Myocyte (in vitro differentiated cells): ENCODE results near the gene FANCC. TPM values are rescaled to one million over a fixed set of nuclear protein-coding genes. Genes with fewer than 3 reads are reported as not detected.

Experiments used
- DNase-seq: peaks from one replicate; pipeline ENCODE4 v3.0.0-alpha.2; 2012; ENCODE audit warnings: low read depth
- total RNA-seq: library from RNA; depleted of rRNA; stranded (reverse); fragments of >200 nt; gene quantifications from 2 replicates; pipeline ENCODE4 v1.2.3, GENCODE V29; 2014

The FANCC gene
- total RNA-seq, 1 donor from 2014 or later: 11.8 TPM

DNA sequence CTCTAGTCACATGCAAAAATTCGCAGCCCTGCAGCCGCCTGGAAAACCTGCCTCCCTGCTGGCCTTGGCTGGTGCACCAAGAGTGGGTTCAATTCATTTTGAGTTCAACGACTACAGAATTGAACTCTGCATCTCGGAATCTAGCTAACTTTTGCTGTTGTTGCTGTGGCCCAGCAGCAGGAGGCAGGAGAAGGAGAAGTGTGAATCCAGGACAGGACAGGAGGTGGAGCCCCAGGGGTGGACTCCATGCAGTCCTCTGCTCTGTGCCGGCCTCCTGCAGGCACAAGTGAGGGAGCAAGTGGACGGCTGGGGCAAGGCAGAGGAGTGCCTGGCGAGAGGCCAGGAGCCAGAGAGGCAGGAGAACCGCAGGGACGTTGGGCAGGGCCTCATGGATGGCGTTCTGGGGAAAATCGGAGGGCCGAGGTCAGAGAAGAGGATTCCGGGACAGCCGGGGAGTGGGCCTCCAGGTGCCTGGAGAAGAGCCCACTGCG lies 214.2 kb downstream of the FANCC start:
- DNase-seq: no peak

DNA sequence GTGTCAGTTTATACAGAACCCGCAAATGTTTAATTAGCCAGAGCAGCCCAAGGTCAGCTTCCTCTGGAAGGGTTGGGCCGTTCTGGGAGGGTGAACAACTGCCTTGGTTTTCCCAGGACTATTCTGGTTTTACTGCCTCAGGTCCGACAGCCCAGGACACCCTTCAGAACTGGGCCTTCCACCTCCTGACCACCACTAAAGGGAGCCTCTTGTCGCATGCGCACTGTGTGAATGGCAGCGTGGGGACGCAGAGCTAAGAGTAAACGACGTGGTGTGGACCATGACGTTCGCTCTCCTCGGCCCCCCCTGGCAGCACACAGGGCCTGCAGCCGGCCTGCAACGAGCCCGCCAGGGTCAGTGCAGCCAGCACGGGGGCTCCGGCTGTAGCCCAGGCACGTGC lies 214.9 kb downstream of the FANCC start:
- no peak for DNase-seq

DNA sequence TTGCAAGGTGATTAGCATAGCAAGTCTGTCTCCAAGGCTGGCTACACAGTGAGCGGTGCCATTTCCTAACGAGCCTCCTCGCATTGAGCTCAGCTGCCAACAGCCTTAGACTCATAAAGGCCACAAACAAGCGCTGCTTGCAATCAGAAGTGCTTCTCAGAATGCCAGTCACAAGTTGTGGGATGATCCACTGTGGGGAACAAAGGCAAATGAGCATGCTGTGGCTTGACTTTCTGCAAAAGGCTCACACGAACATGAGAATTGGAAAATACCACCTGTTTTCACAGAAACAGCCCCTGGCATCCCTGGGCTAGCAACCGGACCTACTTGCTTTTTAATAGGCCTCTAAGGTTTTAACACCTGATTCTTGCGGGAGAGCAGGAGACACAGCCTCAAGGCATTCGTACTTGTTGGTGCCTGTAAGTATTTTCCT lies 215.5 kb downstream of the FANCC start:
- peak; percentile 57 for DNase-seq

DNA sequence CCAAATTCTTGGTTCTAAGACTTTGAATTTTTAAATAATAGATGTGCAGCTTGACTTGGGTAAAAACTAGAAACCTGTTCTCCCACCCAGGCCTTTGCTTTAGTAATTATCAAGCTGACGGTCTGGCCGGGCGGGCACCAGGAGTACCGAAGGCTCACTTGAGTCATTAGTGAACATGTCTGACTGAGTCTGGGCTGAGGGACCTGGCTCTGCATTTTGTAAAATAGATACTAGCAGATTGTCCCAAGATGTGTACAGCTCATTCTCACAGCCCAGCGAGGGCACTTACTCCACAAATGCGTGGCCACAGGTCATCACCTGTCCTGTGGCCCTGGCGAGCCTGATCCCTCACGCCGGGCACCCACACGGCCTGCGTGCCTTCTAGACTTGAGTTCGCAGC lies 216.2 kb downstream of the FANCC start:
- no peak for DNase-seq

DNA sequence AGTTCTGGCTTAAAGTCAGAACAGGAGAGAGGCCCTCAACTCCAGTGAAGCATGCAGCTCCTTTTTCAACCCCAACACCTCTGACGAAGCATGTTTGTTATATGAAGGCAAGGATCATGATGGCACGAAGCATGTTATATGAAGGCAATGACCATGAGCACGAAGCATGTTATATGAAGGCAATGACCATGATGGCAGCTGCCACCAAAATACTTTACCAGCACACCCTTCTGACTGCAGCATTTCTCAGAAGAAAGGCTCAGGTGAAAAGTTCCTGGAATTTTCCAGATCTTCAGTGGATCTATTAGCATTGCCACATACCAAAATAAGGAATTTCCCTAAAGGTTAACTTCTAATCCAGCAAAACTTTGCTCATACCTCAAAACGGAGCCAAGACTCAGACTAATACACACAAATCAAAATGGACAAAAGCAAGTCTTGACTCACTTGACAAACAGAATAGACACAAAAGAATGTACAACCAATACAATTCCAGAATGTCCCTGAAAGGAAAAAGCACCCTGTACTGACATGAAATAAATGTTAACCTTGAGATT lies 217.4 kb downstream of the FANCC start:
- no peak for DNase-seq

DNA sequence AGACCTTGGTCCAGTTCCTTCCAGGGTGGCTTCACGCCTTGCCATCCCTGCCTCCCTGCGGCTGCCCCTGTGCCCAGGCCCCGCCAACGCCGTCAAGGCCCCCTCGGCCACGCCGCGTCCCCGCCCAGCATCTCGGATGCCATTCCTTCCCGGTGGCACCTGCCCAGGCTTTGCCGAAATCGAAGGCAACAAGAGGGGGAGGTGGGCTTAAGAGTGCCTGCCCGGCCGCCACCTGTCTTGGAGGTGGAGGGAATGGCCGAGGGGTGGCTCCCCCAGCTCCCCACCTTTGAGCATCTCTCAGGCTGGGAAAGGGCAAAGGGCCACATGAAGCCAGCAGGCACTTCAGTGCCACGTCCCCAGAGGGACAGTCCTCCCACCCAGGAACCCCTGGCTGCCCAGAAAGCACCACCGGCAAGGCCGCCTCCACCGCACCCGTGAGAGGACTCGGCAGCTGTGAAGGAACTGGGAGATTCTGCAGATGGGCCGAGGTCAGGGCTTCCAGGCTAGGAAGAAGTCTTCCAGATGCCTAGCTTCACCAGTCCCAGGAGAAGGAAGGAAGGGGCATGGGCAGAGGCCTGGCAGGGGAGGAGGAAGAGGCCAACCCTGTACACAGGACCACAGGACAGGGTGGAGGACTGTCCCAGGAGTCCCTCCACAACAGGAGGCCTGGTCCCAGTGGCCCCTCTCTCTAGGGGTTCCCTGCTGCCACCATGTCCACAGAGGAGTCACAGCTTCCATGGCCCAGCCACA lies 218.0 kb downstream of the FANCC start:
- DNase-seq: no peak

DNA sequence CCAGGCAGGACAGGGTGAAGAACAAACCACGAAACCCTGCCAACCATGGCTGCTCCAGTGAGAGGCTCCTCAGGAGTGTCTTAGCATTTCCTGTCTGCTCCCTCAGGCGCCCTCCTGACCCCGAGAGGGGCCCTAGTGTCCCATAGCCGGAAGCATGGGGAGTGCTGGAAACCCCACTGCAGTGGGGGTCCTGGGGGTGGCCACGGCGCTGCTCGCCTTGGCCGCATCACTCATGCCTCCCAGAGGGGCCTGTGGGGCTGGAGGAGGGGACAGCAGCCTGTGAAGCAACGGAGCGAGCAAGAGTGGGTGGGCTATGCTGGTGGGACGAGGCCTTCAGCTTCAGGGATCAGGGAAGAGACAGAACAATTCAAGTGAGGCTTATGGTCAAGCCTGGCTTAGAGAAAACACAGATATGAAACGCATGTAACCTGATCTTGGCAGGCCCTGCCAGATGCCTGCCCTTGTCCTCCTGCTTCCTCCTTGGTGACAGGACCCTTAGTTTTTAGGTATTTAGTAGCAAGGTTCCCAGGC lies 219.1 kb downstream of the FANCC start:
- DNase-seq: no peak

DNA sequence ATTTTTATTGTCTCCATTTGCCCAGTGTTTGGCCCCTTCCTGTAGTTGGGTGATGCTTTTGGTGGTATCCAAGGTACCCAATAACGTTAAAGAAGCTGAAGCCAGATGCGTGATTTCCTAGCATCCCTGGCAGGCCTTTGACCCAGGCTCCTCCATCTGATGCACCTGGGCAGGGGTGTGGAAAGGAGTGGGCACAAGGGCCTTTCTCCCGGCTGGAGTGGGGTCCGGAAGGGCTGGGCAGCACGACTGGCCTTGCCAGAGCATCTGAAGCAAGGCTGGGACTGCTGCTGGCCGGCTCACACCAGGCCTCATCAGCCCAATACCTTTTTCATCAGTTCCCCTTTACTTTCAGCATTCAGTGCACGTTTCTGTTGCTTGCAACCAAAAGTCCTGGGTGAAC lies 220.2 kb downstream of the FANCC start:
- DNase-seq: no peak

DNA sequence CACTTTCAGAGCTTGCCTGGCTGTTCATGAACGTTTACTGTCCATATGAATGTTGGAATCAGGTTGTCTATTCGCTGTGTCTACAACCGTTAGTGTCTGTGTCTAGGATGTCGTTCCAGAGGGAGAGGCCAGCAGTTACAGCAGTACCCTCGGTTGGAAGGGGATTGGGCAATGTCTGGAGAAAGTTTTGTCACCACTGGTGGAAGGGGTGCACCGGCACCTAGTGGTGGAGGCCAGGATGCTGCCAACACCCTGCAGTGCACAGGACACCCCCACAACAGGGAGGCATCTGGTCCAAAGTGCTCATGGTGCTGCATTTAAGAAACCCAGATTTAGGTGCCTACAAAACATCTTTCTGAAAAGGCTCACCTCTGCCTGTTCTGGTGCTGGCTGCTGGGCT lies 220.7 kb downstream of the FANCC start:
- DNase-seq: no peak

DNA sequence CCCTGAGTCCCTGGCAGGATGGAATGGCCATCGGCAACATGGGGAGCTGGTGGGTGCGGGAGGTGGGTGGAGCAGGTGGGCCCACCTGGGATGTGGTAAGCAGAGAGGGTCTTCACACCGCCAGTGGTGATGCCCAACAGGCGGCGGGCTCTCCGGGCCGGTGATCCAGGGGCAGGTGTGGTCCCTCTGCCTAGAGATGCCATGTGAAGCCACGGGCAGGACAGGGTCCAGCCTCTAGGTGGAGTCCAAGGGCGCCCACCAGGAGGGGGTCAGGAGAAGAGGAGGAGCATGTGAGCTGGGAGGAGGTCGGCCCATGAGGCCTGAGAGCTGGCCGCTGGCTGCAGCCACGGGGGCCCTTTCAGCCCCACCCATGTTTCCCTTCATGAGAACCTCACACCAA lies 221.1 kb downstream of the FANCC start:
- DNase-seq: no peak

DNA sequence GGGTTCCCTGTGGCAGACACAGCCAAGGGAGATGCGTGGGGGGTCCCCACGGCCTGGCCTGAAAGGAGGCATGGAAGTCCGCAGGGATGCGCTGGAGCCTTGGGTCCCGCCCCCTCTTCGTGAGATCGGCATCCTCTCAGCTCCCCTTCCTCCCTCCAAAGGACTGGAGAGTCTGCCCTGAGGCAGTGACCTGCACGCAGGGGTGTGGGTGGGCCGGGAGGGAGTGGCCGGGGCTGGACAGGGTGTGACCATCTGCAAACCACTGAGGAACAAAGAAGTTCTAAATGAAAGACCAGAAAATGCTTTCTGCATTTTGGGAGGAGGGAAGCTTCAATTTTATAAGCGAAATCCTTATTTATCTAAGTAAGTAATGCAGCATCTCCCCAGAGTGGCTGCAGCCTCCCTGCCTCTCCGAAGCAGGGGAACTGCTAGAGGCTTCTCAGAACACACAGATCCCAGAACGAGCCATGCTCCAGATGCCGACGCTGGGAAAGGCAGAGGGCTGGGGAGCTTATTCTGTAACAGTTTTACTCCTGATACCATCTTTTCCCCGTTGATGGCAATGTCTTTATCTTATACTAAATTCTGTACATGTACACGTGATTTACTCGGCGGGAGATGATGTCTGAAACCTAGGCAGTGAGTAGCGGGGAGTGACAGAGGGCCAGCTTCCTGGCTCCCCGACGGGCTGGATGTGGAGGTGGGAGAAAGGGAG lies 221.7 kb downstream of the FANCC start:
- no peak for DNase-seq

DNA sequence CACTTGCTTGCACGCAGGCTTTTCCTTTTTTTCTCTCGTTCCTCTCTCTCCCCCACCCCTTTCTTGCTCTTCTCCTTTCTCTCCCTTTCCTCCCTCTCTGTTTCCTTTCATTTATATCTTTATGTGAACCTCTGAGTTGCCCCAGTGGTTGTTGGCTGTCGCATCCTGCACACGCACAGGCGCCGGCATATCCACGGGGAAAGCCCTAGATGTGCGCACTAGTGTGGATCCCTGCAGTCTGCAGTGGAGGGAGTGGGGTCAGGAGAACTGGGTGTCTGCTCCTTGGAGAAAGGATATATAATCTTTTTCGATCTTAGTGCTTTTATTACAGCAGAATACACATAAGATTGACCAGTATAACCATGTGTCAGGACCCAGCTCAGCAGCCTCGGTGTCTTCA lies 223.5 kb downstream of the FANCC start:
- no peak for DNase-seq

DNA sequence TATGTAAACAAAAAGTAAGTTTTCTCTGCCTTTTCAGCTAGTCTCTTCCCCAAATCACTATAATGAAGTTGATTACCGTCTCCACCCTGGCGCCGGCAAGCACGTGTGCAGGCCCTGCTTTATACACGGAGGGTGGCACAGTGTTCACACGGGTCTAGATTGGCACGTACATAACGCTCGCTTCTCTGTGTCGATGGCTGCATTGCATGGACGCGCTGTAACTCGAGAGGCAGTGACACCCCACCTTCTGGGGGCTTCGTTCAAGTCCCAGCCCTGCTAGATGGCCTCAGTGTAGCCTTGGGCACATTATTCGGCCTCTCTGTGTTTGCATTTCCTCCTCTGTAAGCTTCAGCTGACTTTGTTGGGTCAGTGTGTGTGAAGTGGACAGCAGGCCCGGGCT lies 223.9 kb downstream of the FANCC start:
- DNase-seq: no peak

DNA sequence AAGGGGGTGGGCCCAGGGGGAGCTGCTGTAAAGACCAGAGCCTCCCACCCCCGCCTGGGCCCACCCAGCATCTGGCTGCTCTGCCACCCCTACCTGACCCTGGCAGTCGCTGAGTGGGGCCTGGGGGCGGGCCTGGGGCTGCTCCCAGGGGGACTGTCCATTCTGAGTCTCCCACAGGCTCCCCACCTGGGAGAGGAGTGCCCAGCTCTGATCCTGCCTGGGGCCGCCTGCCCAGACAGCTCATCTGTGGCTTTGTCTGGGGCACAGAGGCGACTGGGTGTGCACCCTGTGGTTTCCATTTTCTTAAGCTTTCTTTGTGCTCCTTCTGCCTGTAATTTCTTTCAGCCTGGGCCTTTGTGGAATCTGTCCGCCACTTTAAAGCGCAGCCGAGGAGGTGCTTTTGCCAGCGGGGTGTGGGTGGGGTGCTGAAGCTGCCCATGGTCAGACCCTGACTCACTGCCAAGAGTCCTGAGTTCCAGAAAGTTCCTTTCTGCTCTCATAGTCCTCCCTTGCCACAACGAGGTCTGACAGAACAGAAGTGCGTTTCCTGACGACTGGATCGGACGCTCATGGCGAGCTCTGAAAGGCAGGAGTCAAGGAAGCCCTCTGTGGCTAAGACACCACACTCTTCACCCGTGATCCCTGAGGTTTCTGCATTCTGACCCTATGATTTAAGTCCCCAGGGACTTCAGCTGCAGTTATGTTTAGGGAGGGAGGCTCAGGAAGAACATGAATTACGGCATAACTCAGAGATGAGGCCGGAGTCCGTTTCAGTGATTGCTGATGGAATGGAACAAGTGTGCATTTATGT lies 225.0 kb downstream of the FANCC start:
- peak; percentile 95 for DNase-seq

DNA sequence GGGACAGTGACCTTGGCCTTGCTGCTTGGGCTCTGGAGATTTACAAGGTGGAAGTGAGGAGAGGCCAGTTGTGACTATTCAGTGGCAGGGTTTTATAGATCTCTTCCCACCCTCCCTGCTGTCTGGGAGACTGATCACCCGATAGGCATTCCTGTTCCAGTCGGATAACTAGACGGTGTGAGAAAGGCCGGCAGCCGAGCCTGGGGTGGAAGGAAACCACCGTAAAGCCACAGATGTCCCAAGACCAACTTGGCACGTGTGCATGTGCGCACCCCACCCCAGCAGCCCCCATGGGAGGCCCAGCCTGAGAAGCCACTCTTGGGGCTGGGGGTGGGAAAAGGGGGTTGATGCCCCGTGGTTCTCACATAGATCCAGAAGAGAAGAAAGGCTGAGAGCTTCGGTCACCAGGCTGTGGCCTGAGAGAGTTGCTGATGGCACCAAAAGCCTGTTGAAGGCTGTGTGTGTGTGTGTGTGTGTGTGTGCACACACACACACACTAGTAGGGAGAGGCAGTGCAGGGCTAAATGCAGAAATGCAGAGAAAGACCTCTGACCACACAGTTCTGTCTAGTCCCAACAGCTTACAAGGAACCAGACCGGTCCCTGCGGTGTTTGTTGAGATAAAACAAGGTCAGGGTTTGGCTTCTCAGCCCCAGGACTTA lies 225.8 kb downstream of the FANCC start:
- DNase-seq: peak; percentile 90

DNA sequence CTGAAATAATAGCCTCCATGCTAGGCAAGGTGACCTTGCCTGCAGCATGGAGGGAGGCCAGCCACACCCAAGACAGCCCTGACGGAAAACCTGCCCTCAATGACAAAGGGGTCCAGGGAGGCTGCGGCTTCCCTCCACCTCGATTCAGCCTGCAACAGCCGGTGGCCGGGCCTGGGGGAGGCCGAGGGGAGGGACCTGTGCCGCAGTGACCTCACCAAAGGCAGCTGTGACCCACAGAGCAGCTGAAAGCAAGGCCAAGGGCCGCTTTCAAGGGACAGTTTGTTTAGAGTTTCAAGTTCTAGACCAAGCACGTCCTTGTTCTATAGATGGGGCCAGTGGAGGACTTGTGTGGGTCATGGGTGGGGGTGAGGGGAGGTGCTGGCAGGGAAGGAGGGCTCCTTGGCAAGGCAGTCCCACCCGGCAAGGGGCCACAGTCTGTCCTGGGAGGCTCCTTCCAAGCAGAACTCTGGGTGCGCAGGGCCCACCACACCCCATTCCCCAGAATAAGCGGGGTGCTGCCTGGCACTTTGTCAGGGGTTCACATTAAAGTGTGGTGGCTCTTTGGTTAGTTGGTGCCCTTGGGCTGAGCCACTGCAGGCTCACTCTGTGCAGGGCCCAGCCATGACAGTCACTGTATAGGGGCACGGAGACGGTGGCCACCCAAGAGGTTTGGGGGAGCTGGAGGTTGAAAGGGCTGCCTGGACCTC lies 226.5 kb downstream of the FANCC start:
- peak; percentile 96 for DNase-seq

DNA sequence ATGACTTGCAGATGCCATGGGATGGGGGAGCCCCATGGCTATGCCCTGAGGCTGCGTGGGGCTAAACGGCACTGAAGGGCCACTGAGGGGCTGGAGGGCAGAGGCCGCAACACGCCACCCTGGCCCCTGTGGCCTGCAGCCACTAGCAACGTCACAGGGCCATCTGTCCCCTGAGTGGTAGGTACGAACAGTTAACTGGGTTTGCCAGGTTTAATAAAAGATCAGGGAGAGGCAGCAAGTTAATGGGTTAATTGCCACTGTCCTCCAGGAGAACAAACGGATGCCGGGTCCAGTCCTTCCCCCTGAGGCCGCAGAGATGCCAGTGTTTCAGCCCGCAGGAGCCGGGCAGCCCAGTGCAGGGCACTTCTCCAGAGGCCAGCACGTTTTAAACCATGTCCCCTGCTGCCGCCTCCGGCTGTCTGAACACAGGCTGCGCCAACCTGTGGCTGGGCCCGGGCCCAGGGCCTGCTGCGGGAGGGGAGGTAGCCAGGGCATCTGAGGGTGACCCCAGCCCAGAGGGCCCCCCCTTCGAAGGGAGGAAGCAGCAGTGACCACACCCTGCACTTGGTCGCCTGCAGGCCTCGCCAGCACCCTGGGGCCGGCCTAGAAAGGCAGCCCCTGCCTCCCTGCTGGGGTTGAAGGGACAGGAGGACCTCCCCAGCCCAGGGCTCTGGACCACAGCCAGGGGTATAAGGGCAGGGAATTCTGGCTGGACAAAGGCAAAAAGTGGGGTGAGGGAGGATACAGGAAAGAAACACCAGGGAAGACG lies 227.3 kb downstream of the FANCC start:
- peak; percentile 94 for DNase-seq

DNA sequence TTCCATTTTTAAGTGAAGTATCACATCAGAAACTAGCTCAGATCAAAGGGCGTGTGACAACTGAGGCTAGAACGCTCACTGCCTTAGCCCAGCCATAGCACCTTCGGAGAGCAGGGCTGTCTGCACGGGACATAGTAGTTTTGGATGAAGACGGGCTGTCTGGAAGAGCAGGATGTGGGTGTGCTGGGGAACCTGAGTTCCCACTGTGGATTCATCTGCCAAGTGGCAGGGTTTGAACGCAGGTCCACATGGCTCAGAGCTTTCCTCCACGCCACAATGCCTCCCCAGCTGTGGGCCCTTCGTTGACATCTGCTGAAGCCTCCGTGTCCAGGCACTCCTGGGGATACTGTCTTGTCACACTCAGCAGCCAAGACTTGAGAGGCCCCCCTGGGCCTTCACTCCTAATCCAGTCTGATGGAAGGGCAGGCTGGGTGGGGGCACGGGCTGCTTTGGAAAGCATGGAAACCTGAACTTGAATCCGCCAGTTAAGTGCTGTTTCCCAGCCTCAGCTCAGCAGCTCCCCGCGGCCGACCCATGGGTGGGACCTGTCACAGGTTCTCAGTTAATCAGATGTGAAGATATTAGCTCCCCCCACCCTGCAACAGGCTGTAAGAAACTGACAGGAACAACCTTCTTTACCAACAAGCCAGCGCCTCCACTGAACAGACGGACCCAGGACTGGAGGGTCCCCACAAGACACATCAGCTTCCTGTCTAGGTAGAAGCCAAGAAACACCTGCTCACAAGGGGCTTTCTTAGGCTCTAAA lies 228.1 kb downstream of the FANCC start:
- DNase-seq: peak; percentile 34
